PC-3 (cell line): Measurements from ENCODE around the gene BPHL. TPM values are rescaled to one million over a fixed set of nuclear protein-coding genes. Genes with fewer than 3 reads are reported as not detected.
"Not testable (repeated sequence)": the region's sequence is repeated elsewhere in the genome, so short reads cannot be mapped to it uniquely, and the experiment has no call there.

Source experiments
- ATAC-seq: fragments of 200-7000 bp; cut with Tn5 transposase; 2 replicates; pipeline ENCODE4 v1.9.1; 2020; ENCODE audit warnings: mild to moderate bottlenecking, moderate library complexity
- BruUV-seq: library from RNA; stranded (reverse); fragments of 400-500 nt; replicated peaks from 2 replicates; lab custom pipeline; 2021; lab: Mats Ljungman, UMichigan
- CTCF ChIA-PET: fragments of 300-600 bp; sonication (Branson Sonifier 250); formaldehyde crosslinking; loops from one replicate; lab custom pipeline; 2022; ENCODE audit warnings: antibody characterized with exemption; lab: Charles Lee
- POLR2A ChIA-PET: fragments of 300-600 bp; sonication (Branson Sonifier 250); formaldehyde crosslinking; loops from one replicate; lab custom pipeline; 2022; ENCODE audit warnings: antibody characterized with exemption; ENCODE audit not compliant: unreplicated experiment; lab: Charles Lee
- DNase-seq: peaks from one replicate; pipeline ENCODE4 v3.0.0-alpha.2; 2015
- H2AFZ ChIP-seq: fragments of 300-600 bp; sonication (generic); 2 replicates; pipeline ENCODE4 v1.6.0; 2016; ENCODE audit warnings: antibody characterized with exemption, low read length
- H3F3A ChIP-seq: fragments of 300-600 bp; sonication (generic); one replicate; pipeline ENCODE4 v1.6.0; 2017; ENCODE audit warnings: antibody characterized with exemption, low read length, control low read depth, mild to moderate bottlenecking; ENCODE audit not compliant: unreplicated experiment
- H3K27ac ChIP-seq: fragments of 300-600 bp; sonication (generic); 2 replicates; pipeline ENCODE4 v1.5.1; 2016; ENCODE audit warnings: mild to moderate bottlenecking, low read length
- H3K27me3 ChIP-seq: fragments of 300-600 bp; sonication (generic); 2 replicates; pipeline ENCODE4 v1.6.1; 2016; ENCODE audit warnings: low read length, mixed read lengths
- H3K36me3 ChIP-seq: fragments of 300-600 bp; sonication (generic); 2 replicates; pipeline ENCODE4 v1.6.1; 2016; ENCODE audit warnings: low read depth, mixed run types, low read length, mixed read lengths
- H3K4me1 ChIP-seq: fragments of 300-600 bp; sonication (generic); 2 replicates; pipeline ENCODE4 v1.5.1; 2016; ENCODE audit warnings: low read length; ENCODE audit not compliant: insufficient read depth
- H3K4me2 ChIP-seq: fragments of 300-600 bp; sonication (generic); 2 replicates; pipeline ENCODE4 v1.6.0; 2016; ENCODE audit warnings: low read length
- H3K4me3 ChIP-seq: fragments of 300-600 bp; sonication (generic); 2 replicates; pipeline ENCODE4 v1.5.1; 2016; ENCODE audit warnings: mild to moderate bottlenecking, low read length, mixed read lengths
- H3K79me2 ChIP-seq: fragments of 300-600 bp; sonication (generic); 2 replicates; pipeline ENCODE4 v1.6.1; 2017; ENCODE audit warnings: low read length, mixed read lengths
- H3K9ac ChIP-seq: fragments of 300-600 bp; sonication (generic); 2 replicates; pipeline ENCODE4 v1.6.0; 2016; ENCODE audit warnings: mild to moderate bottlenecking, low read length
- H3K9me2 ChIP-seq: fragments of 300-600 bp; sonication (generic); replicated peaks from 2 replicates; pipeline ENCODE4 v1.6.1; 2016; ENCODE audit warnings: mixed run types, low read length, mixed read lengths
- H3K9me3 ChIP-seq: fragments of 300-600 bp; sonication (generic); 2 replicates; pipeline ENCODE4 v1.6.1; 2016; ENCODE audit warnings: low read length, mixed read lengths
- H4K20me1 ChIP-seq: fragments of 300-600 bp; sonication (generic); 2 replicates; pipeline ENCODE4 v1.6.1; 2016; ENCODE audit warnings: low read length, mixed read lengths
- CTCF ChIP-seq: fragments of 300-600 bp; sonication (generic); conservative IDR thresholded peaks from 2 replicates; pipeline ENCODE4 v1.5.1; 2017; ENCODE audit warnings: antibody characterized with exemption, low read depth, mild to moderate bottlenecking, low read length
- EZH2 ChIP-seq: fragments of 300-600 bp; sonication (generic); IDR thresholded peaks from one replicate; pipeline ENCODE4 v1.6.1; 2017; ENCODE audit warnings: antibody characterized with exemption, mild to moderate bottlenecking, low read length; ENCODE audit not compliant: unreplicated experiment
- EZH2phosphoT487 ChIP-seq: fragments of 300-600 bp; sonication (generic); IDR thresholded peaks from 2 replicates; pipeline ENCODE4 v1.6.1; 2018; ENCODE audit warnings: mild to moderate bottlenecking, antibody characterized with exemption, low read length, borderline replicate concordance
- intact Hi-C: fragments of 100-400 bp; cut with micrococcal nuclease; formaldehyde crosslinking; loops from 2 replicates; pipeline ENCODE4 v1.9.0; 2023
- total RNA-seq: library from RNA; depleted of rRNA; stranded (reverse); fragments of >200 nt; gene quantifications from 2 replicates; pipeline ENCODE4 v1.2.3, GENCODE V29; 2014

The BPHL gene
- total RNA-seq, 1 experiment from 2014 or later: 15.8 TPM

GRCh38 chr6:3175715-3176402, 57.3 kb downstream of the BPHL start:
- ATAC-seq (no peak), DNase-seq (peak; percentile 58)
- BruUV-seq: no TSS peak
- ChIA-PET CTCF (no interaction called here), POLR2A (no interaction called here)
- Histone ChIP-seq H3K9ac (no peak overlapping the region), H3K9me2 (no peaks in the 10 kb centered on the region), H3K4me2 (no peak overlapping the region), H3K79me2 (no peaks in the 10 kb centered on the region), H2AFZ (no peak overlapping the region), H3K4me3 (no peak overlapping the region), H3K27me3 (no peaks in the 10 kb centered on the region), H4K20me1 (no peaks in the 10 kb centered on the region), H3K36me3 (no peaks in the 10 kb centered on the region), H3K9me3 (no peaks in the 10 kb centered on the region), H3K4me1 (peaks cover 10% of the 10 kb centered on the region; the same call in 1 of the 2 replicates), H3F3A (no peaks in the 10 kb centered on the region), H3K27ac (no peak overlapping the region)
- intact Hi-C loops: no loop called here
- no peak for TF ChIP-seq EZH2
- no peak for TF ChIP-seq CTCF
- TF ChIP-seq EZH2phosphoT487: no peak

GRCh38 chr6:3176562-3177355, 58.2 kb downstream of the BPHL start:
- H3K9me3 ChIP-seq: no peaks in the 10 kb centered on the region
- no peak overlapping the region for H2AFZ ChIP-seq
- TF ChIP-seq EZH2: no peak
- no peak for TF ChIP-seq EZH2phosphoT487
- no peak for TF ChIP-seq CTCF
- ChIA-PET CTCF (no interaction called here), POLR2A (no interaction called here)
- H4K20me1 ChIP-seq: no peaks in the 10 kb centered on the region
- H3K4me1 ChIP-seq: peaks cover 10% of the 10 kb centered on the region; the same call in 1 of the 2 replicates
- no peak overlapping the region for H3K4me3 ChIP-seq
- ATAC-seq (peak; percentile 74), DNase-seq (peak; percentile 62)
- H3K9ac ChIP-seq: no peak overlapping the region
- no peaks in the 10 kb centered on the region for H3F3A ChIP-seq
- H3K79me2 ChIP-seq: no peaks in the 10 kb centered on the region
- H3K4me2 ChIP-seq: no peak overlapping the region
- intact Hi-C loops: no loop called here
- H3K36me3 ChIP-seq: no peaks in the 10 kb centered on the region
- H3K27me3 ChIP-seq: no peaks in the 10 kb centered on the region
- no TSS peak for BruUV-seq
- H3K9me2 ChIP-seq: no peaks in the 10 kb centered on the region
- no peak overlapping the region for H3K27ac ChIP-seq

- H4K20me1 ChIP-seq, H3K4me2 ChIP-seq, H3K9ac ChIP-seq, H3K9me2 ChIP-seq, CTCF ChIA-PET, POLR2A ChIA-PET, BruUV-seq, H3K36me3 ChIP-seq, H3F3A ChIP-seq, H3K4me3 ChIP-seq, H2AFZ ChIP-seq, H3K27ac ChIP-seq, H3K79me2 ChIP-seq, intact Hi-C loops, H3K9me3 ChIP-seq, H3K27me3 ChIP-seq: not testable (repeated sequence)
- DNase-seq: peak; percentile 51
- ATAC-seq: peak; percentile 62
- peaks cover 10% of the 10 kb centered on the region; the same call in 1 of the 2 replicates for H3K4me1 ChIP-seq
Measured at GRCh38 chr6:3178666-3179065, 60.2 kb downstream of the BPHL start.

GRCh38 chr6:3179945-3180344, 61.4 kb downstream of the BPHL start:
- H3K4me3 ChIP-seq, H3K79me2 ChIP-seq, H3K36me3 ChIP-seq, H4K20me1 ChIP-seq, H3F3A ChIP-seq, H2AFZ ChIP-seq, H3K9ac ChIP-seq, H3K9me3 ChIP-seq, H3K27ac ChIP-seq, POLR2A ChIA-PET, H3K9me2 ChIP-seq, intact Hi-C loops, CTCF ChIA-PET, H3K4me2 ChIP-seq, BruUV-seq, DNase-seq, H3K27me3 ChIP-seq: not testable (repeated sequence)
- H3K4me1 ChIP-seq: peaks cover 10% of the 10 kb centered on the region; the same call in 1 of the 2 replicates
- ATAC-seq: peak; percentile 27; the same call in 1 of the 2 replicates
